NOMO-1 (cell line): ENCODE results near the gene NPAS2.

Experiments used
- DNase-seq, 2 experiments: peaks; one replicate each; lab custom pipeline; 2025; ENCODE audit not compliant: unreplicated experiment in 2 of 2; lab: John Stamatoyannopoulos, UW

Gene NPAS2

DNA sequence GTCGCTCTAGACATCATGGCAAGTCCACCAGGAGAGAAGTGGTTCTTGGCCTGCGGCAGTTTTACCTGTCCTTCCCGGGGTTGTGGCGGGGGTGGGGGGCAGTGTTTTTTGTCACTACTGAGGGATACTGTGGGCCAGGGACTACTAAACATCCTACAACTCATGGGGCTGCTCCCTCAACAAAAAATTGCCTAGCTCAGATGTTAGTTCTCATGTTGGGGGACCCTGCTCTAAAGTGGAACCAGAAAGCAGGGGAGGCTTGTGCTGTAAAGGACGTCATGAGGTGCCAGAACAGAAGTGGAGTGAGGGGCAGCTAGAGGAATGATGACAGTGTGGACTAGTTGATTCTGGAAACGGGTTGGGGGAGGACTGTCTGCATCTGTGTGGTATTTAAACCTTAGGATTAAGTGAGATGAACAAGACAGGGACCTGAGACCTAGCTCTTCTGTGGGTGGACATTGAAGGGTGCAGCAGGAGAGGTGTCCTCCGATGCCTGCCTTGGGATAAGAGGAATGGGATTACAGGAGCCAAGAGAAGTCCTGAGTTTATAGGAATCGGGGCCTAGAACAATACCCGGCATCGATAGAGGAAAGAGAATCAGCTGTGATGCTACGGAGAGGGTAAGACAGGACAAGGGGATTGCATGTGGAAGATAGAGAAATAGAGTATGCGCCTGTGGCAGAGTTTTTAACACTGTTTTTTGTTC, 184.8 kb downstream of the NPAS2 start:
- no peak for DNase-seq

DNA sequence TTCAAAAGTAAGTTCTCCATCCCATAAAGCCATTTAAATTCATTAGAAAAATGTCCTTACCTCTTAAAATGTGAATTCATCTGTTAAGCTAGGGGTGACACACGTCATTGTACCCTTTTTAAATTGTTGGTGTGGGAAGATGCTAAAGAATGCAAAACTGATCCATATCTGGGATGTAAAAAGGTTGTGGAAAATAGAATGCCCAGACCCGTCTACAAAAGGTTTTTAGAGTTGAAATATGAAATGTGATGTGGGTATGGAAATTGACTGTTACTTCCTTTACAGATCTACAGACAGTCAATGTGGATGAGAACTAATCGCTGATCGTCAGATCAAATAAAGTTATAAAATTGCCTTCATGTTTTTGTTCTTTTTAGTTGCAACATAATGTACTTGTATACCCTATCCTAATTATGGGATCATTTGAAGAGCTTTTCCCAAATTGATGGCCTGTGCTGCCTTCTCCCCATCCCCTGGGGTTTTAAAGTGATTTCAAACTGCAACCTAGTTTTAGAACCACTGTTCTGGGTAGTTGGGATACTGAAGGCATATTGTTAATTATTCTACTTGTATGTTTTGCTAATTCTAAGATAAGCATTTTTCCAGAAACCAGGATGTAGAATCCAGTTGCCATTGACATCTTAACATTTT, 186.3 kb downstream of the NPAS2 start:
- DNase-seq: no peak

DNA sequence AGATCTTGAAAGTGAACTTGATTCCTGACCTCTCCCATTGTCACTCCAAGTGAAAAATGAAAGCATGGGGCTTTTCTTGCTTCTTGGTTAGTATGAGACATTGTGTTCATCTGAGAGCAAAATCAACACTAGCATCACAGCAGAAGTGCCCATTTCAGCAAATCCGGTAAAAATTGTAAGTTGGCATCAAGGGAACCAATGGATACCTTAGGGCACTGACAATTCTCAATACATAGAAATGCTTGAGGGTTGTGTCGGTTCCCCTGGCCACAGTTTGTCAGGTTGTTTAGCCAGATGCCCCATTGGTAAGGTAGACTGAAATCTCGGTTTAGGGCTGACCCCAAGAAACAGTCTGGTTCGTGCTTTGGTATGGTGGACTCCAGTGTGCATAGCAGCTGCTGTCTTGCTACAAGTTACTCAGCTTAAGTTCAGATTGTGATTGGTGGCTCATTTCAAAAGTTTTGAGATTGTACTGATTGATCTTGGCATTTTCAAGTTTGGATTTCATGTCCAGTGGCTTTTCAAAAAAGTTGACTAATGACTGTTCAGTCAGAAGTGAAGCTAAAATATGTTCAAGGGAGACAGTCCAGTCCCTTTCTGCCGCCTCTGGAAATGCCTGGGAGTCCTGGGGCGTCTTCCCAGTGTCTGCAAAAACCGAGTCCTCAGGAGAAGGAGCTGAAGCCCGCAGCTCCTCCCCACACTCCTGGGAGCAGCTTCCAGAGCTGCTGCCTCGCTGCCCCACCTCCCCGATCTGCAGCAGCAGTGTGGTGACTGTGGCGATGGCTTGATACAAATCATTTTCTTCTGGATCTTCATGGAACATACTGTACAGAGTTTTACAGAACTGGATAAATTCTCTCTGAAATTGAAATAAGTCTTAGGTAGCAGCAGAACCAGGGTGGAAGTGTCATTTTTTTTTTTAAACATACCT, 187.7 kb downstream of the NPAS2 start:
- DNase-seq: no peak

DNA sequence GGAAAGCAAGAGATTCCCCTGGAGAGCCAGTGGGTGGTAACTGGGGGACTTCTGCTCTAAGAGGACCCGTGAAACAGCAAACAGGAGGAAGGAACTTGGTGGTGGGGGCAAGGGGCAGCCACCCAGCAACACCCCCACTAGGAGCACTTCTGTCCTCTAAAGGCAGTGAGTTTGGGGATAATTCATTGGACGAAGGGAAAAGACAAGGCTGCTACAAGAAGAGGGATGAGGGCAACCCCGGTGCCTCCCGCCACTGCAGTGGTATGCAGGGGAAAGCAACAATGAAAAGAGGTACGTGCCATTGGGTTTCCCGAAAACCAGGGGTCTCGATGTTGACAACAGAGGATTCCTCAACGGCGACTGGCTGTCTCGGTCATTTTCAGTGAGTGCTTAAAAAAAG, 191.2 kb downstream of the NPAS2 start:
- DNase-seq: no peak

DNA sequence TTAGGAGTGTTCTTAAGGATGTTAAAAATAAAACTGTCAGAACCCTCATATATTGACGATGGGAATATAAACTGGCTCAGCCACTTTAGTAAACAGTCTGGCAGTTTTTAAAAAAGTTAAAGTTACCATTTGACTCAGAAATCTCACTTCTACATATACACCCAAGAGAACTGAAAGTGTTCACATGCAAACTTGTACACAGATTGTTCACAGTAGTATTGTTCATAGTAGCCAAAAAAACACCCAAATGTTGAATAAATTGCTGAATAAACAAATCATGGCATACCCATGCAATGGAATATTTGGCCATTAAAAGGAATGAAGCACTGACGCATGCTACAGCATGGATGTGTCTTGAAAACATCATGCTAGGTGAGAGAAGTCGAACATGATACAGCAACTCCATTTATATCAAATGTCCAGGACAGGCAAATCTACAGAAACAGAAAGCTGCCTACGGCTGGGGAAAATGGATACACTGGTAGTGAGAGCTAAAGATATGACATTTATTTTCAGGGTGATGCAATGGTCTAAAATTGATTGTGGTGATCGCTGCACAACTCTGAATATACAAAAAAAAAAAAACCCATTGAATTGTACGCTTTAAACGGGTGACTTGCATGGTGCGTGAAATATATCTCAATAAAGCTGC, 192.2 kb downstream of the NPAS2 start:
- no peak for DNase-seq

DNA sequence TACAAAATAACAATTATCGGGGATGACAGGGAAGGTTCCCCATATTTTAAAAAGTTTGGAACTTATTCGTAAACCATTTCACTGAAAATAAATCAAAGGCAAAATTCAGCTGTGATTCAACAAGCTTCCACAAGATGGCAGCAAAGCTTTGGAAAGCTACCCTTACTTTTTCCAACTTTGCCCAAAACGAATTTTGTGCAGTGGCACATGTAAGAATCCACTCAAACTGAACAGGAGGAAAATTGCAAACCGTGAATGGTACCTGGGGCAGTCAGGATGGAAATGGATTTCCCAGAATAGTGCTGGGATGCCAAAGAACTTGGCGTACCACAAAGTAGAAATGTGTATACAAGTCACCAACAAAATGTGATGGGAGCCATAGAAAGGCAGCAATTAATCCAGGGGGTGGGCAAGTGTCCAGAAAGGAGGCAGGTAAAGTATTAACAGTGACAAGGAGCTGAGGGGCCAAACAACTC, 192.8 kb downstream of the NPAS2 start:
- peak in 1 of 2 experiments; percentile 21 for DNase-seq

DNA sequence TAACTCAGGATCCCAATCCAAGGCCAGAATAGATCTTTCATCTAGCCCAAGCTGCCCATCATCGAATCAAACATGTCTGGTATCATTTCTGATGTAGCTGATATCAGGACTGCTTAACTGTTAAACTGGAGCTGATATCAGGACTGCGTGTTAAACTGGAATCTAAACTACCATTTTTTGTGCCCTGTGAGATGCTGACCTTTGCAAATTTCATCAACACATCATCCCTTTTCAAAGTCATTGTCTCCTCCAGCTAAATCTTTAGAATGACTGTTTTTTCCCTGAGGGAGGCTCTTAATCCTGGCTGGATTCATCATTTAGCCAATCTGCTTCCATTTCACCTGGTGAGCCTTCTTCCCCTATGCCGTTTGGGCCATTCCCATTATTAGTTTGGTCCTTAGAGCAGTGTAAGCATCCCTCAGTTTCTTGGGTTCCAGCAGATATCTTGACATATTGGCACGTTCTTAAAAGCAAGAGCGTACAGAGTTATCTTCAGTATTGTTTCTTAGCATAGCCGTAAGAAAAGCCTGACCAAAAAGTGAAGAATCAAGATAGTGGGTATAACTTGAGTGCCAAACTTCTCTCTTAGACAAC, 194.4 kb downstream of the NPAS2 start:
- DNase-seq: no peak

DNA sequence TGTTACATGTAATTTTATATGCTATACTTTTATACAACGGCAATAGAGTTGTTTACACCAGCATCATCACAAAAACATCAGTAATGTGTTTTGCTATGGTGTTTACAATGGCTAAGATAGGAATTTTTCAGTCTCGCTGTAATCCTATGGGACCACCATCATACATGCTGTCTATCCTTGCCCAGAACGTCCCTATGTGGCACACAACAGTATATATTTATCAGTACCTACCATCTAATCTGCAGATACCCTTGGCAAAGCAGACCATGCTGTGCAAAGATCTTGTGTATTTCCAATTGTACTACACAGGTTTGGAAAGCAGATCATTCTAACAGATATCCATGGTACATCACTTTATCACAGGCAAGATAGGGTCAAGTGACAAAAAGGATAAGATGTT, 197.4 kb downstream of the NPAS2 start:
- DNase-seq: no peak

DNA sequence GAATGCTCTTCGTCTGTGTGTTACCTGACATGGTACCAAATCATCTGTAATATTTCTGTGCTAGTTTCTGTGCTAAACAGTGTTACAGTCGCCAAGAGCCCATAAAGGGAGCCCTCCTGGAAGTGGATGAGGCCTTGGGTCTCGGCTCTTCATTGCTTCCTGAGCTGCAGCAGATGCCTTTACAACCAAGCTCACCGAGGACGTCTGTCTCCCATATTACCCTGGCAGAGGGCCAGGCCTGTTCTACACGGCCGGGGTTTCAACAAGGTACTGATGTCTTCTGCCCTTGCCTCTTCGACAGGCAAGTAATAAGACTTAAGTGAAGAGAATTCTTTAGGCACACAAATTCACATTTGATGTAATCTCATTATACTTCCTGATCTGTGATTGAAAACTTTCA, 199.0 kb downstream of the NPAS2 start:
- no peak for DNase-seq

DNA sequence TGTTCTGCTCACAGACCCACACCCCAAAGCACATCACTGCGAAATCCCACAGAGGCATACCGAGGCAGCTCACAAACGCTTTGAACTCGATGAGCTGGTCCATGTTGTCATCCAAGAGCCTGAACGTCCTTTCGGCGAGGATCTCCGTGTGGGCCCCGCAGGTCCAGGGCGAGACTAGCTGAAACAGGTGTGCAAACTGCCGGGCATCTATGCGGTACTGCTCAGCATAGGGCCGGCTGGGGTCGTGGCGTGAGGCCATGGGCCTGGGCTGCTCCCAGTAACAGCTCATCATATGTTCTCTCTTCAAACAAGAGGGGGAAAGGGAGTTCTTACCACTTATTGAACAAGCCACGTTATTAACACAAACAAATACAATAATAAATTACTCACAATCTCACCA, 202.3 kb downstream of the NPAS2 start:
- DNase-seq: no peak

DNA sequence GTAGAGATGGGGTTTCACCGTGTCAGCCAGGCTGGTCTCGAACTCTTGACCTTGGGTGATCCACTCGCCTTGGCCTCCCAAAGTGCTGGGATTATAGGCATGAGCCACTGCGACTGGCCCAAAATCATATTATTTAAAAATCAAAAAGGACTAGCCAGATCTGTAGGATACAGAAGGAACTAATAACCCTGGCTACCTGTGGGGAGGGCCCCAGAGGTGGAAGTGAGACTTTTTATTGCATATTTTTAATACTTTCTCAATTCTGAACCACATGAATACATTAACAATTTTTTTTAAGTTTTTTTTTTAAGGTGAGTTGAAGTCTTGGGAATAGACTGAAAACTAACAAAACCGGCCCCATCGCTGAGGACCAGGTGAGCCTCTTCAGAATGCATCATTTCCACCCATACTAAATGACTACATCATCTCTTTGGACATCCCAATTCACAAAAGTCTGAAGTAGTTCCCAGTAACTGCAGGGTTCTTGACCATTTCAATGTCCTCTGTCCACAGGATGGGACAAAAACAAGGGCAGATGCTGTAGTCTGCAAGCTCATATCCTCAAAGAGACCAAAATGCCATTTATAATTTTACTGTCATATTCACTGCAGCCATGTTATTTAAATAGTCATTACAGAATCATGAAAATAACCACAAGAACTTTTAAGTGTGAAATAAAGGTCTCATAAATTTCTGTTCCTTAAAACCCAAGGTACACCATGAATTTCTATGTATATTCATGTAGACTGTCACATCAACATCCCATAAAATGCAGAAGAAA, 203.6 kb downstream of the NPAS2 start:
- DNase-seq: no peak

DNA sequence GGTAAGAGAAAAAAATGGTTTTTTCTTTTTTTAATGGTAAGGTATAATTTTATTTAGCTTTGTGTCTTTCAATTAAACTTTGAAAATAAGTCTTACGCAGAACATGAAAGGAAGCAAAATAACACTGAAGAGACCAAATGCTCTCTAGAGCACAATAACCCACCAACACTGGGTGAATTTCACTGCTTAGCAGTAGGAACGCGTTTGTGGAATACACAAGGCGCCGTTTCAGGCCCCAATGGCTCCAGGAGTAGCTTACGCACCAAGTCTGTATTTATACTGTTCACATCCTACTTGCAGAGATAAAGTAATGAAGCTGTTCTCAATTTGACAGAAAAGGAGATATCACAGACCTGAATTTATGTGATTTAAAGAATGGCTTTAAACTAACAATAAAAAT, 205.6 kb downstream of the NPAS2 start:
- DNase-seq: no peak

DNA sequence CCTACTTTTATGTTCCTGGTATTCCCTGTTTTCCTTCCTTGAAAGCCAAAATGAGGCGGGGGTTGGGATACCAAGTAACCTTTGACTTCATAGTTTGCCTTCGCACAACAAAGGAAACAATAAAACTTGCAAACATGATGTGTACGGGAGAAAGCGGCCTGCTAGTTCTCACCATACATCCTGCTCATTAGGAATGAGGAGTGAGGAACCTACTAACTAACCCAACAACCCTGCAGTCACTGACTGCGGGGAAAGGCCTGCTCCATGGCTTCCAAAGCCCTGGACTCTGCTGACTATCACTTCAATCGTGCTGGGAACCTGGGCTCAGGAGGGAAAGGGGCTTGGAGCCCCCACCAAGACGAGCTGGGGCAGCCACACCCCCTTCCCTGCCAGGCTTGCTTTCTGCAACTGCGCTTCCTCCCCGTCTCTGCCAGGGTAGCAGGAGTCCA, 206.3 kb downstream of the NPAS2 start:
- no peak for DNase-seq

DNA sequence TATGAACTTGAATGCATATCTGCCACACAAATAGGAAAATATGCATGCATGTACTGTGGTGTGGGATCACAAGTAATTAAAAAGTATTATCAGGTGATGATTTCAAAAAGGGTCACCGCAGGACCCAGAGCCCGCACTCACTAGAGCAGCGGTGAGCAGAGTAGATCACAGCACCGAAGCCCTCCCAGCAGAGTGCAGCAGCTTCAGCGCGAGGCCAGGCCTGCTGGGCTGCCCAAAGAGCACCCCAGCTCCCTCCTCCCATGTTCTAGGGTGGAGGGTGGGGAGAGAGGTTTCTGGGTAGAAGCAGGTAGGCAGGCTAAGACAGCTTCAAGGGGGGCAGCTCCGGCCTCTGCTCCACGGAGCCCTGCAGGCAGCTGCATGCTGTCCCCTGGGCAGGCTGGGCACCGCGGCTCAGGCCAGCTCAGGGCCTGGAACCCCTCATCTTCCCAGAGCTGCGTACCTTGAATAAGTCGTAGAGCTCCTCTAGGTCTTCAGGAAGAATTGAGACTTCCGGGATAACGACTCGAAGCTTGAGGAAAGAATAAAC, 207.1 kb downstream of the NPAS2 start:
- DNase-seq: no peak

DNA sequence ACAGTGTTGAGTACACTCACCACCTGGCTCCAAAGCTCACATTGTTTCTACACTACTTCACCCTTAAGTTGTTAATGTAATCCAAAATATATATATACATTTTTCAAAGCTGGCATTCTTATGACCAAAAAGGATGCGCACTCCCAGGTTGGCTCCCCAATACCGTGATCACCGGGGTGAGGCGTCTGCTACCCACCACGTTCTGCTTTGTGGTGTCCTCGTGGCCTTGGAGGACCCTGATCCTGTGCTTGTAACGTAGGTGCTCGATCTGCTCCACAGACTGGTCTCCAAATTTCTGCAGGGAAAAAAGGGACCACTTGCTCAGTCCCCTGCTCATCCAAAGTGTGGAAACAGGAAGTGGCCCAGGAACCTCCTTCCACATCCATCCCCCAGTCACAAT, 207.9 kb downstream of the NPAS2 start:
- DNase-seq: no peak

DNA sequence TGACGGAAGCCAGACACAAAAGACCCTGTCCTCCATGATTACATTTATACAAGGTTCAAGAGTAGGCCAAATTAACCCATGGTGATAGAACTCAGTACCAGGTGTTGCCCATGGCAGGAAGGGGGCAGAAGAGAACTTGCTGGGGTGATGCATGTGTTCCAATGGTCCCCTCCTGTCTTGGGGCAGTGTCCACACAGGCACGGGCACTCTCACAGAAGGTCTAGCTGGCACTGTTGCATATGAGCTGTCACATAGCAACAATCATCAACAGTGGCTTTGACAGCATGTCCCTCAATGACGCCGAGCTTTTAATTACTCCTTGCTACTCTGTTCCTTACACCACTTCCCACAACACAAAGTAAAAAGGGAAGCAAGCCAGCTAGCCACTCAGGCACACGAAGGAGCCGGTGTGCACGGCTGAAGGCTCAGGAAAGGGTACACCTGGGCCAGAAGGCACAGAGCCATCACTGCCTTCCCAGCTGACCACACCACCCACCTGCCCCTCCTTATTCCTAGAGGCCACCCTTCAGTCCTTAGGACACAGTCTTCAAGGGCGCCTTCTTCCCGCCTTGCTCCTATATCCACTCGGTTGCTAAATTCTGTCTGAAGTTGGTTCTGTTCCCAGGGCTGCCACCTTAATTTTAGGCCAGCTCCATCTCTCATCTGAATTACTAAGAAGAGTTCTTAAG, 211.1 kb downstream of the NPAS2 start:
- DNase-seq: peak; percentile 23 to 64

DNA sequence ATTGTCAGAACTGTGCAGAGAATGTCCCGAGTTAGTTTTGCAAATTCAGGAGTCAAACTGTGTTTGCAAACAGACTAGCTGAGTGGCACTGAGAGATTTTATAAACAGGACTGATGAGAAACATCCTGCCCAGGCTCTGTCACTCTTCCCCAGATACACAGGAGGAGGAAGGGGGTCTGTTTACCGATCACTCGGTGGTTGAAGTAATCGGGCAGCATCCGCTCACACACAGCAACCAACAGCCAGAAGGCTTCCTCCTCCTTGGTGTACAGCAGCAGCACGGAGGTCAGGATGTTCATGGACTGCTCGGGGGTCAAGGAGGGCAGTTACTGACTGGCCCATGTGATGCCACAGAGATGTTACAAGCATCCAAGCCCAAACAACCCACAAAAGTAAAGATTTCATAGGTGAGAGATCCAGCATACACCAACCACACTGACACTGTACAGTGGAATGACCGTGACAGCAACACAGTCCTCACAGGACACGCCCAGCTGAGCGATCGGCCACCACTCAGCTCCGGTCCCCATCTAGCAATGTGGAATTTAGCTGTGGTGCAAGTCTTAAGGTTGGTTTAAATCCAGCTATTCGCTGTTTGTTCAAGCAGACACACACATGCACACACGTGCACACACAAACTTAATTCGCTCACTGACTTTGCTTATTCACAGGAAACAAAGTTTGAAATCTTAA, 212.3 kb downstream of the NPAS2 start:
- no peak for DNase-seq

DNA sequence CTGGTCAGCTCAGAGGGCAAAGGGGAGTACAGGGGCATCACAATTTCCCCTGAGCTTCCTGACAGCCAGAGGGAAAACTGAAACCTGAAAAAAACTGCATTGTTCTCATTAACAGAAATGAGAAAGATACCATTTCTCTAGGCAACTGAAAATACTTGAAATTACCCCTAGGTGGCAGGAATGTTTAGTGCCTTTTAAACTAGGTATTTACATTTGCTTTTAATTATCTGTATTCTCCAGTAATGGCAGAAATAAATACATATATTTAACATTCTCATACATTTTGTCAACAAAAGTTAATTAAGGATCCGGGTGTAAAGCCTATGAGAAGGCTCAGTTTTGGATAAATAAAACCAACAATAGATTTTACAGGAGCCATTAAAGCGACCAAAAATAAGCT, 216.6 kb downstream of the NPAS2 start:
- DNase-seq: peak in 1 of 2 experiments; percentile 24
